Activated CD4-positive, alpha-beta memory T cell treated with anti-CD3 and anti-CD28 coated beads, Interleukin-2, amount 10 ng/mL, durations not matched to agents 7 days and 5 days (primary cell): ENCODE results near the gene FOXI1. TPM values are rescaled to one million over a fixed set of nuclear protein-coding genes. Genes with fewer than 3 reads are reported as not detected.

Experiments
- CTCF ChIA-PET: fragments of 350-600 bp; sonication (Branson Sonifier 250); formaldehyde crosslinking; loops from one replicate; lab custom pipeline; 2021; ENCODE audit warnings: antibody characterized with exemption, inconsistent platforms; lab: Charles Lee
- POLR2A ChIA-PET: fragments of 350-600 bp; sonication (Branson Sonifier 250); formaldehyde crosslinking; loops from one replicate; lab custom pipeline; 2021; ENCODE audit warnings: antibody characterized with exemption; lab: Charles Lee
- DNase-seq: peaks from one replicate; pipeline ENCODE4 v3.0.0-alpha.2; 2020
- H3K27ac Mint-ChIP-seq: one replicate; pipeline ENCODE4 v1.8.0; 2021; ENCODE audit warnings: mild to moderate bottlenecking, mixed read lengths
- H3K27me3 Mint-ChIP-seq: one replicate; pipeline ENCODE4 v1.8.0; 2021; ENCODE audit warnings: mixed read lengths
- H3K36me3 Mint-ChIP-seq: one replicate; pipeline ENCODE4 v1.8.0; 2021; ENCODE audit warnings: low read depth, mixed read lengths
- H3K4me1 Mint-ChIP-seq: one replicate; pipeline ENCODE4 v1.8.0; 2021; ENCODE audit warnings: mixed read lengths
- H3K4me3 Mint-ChIP-seq: one replicate; pipeline ENCODE4 v1.8.0; 2021; ENCODE audit warnings: mild to moderate bottlenecking, mixed read lengths
- H3K9me3 Mint-ChIP-seq: one replicate; pipeline ENCODE4 v1.8.0; 2021; ENCODE audit warnings: mixed read lengths
- total RNA-seq, 2 experiments: library from RNA; stranded (reverse); gene quantifications; one replicate each; pipeline ENCODE4 v1.2.3, GENCODE V29; 2021

Gene FOXI1
- total RNA-seq, 2 experiments from 2014 or later = not detected

DNA sequence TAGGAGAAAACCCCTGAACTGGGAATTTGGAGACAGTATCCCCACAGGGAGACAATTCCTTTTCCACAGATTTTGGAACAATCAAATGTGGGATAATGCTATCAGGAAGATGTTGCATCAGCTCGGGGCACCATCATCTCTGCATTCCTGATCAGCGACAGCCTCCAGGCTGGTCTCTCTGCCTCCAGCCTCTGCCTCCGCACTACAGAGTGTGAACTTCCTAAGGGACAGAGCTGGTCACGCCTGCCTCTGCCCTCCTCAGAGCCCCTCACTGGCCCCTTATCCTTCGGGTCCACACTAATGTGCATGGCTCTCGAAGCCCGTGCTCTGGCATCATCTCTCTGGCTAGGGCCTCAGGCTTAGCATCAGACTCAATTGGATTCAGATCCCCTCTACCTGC lies 8.6 kb downstream of the FOXI1 start:
- Mint-ChIP-seq H3K36me3 (no peaks in the 10 kb centered on the region), H3K4me1 (no peaks in the 10 kb centered on the region), H3K4me3 (no peak overlapping the region), H3K27me3 (peaks cover 17% of the 10 kb centered on the region), H3K9me3 (no peaks in the 10 kb centered on the region), H3K27ac (no peak overlapping the region)
- CTCF ChIA-PET = no interaction called here
- POLR2A ChIA-PET = no interaction called here
- DNase-seq = no peak

DNA sequence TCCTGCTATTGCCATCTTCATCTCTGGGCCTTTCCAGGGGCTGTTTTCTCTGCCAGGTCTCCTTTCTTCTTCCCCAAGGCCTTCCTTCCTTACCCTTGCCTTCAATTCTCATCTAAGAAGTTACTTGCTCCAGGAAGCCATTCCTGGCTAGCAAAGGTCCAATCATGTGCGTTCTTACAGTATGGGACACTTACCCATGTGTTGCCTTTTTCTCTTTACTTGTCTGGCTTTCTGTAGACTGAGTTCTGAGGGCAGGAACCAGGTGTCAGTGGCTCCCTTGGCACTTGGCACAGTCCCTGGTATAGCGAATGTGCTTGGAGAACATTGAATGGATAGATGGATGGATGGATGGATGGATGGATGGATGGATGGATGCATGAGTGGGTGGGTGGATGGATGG lies 10.2 kb downstream of the FOXI1 start:
- Mint-ChIP-seq H3K27me3 (peaks cover 28% of the 10 kb centered on the region), H3K4me3 (no peak overlapping the region), H3K36me3 (no peaks in the 10 kb centered on the region), H3K27ac (no peak overlapping the region), H3K4me1 (no peaks in the 10 kb centered on the region), H3K9me3 (no peaks in the 10 kb centered on the region)
- POLR2A ChIA-PET = no interaction called here
- DNase-seq = no peak
- CTCF ChIA-PET = no interaction called here

DNA sequence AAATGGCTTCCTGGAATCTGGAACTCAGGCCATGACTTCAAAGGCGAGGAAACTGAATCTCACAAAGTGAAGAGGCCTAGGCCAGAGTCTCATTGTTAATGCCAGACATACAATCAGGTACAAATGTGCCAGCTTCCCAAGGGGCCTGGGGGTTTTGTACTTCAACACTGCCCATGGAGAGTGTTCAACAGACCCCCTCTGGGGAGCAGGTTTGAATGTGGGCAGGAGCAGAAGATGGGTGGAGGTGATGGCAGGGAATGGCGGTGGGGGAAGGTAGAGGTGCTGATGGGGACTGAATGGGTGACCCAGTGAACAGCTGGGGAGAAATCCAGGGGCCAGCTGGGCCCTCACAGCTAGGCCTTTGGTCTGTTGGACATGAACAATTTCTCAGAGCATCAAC lies 12.0 kb downstream of the FOXI1 start:
- Mint-ChIP-seq H3K9me3 (no peaks in the 10 kb centered on the region), H3K4me3 (no peak overlapping the region), H3K4me1 (no peaks in the 10 kb centered on the region), H3K36me3 (no peaks in the 10 kb centered on the region), H3K27me3 (peaks cover 39% of the 10 kb centered on the region), H3K27ac (no peak overlapping the region)
- POLR2A ChIA-PET = no interaction called here
- CTCF ChIA-PET = no interaction called here
- no peak for DNase-seq

DNA sequence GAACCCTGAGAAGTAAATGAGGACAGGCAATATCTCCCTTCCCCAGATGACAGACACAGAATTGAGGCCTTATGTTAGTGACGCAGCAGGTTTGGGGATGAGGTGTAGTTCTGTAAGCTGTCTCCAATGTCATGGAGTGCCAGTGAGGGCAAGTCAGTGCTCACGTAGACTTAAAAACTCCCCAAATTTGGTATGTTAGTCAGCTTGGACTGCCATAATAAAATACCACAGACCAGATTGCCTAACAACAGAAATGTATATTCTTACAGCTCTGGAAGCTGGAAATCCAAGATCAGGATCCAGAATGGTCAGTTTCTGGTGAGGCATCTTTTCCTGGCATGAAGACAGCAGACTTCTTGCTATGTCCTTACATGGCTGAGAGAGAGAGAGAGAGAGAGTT lies 14.9 kb downstream of the FOXI1 start:
- Mint-ChIP-seq H3K27me3 (peaks cover 37% of the 10 kb centered on the region), H3K27ac (no peak overlapping the region), H3K9me3 (no peaks in the 10 kb centered on the region), H3K4me1 (no peaks in the 10 kb centered on the region), H3K36me3 (no peaks in the 10 kb centered on the region), H3K4me3 (no peak overlapping the region)
- ChIA-PET CTCF (no interaction called here), POLR2A (no interaction called here)
- DNase-seq = no peak

DNA sequence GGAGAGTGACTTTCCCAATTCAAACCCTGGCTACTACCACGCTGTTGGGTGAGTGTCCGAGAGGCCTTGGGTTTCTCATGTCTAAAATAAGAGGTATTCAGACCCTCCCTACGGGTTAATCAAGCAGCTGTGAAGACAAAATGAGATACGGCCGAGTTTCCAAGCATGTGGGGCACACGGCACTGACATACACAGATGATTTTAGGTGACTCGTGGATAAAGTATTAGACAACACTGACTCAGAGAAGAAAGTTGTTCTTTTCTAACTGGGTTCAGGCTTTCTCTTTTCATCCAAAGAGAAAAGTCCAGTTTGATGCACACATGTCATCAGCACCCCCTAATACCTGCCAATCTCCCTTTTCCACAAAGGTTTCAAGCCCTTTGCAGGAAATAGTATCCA lies 15.6 kb downstream of the FOXI1 start:
- H3K4me1 Mint-ChIP-seq = no peaks in the 10 kb centered on the region
- H3K27ac Mint-ChIP-seq = no peak overlapping the region
- peaks cover 42% of the 10 kb centered on the region for H3K27me3 Mint-ChIP-seq
- no peaks in the 10 kb centered on the region for H3K9me3 Mint-ChIP-seq
- no peak overlapping the region for H3K4me3 Mint-ChIP-seq
- no peak for DNase-seq
- ChIA-PET CTCF (interaction anchor here (2.4 kb wide), 1 partner anchor 63 kb away, joined by 5 read pairs; no protein-coding TSS in a partner anchor), POLR2A (no interaction called here)
- H3K36me3 Mint-ChIP-seq = no peaks in the 10 kb centered on the region

DNA sequence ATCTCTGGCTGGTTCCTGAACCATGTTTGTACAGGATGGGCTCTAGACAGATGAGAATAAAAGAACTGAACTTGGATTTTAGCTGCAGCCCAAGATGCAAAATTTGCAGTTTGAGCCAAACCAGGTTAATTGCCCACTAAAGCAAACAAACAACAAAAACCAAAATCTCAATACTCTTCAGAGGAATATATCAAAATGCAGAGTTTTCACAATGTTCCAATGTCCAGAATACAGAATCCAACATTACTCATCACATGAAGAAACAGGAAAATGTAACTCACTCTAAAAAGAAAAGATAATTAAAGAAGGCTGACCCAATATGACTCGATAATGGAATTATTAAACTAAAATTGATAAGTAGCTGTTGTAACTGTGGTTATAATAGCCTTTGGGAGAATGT lies 20.4 kb downstream of the FOXI1 start:
- Mint-ChIP-seq H3K4me1 (no peaks in the 10 kb centered on the region), H3K4me3 (no peak overlapping the region), H3K9me3 (no peaks in the 10 kb centered on the region), H3K27me3 (peaks cover 58% of the 10 kb centered on the region), H3K27ac (no peak overlapping the region), H3K36me3 (no peaks in the 10 kb centered on the region)
- DNase-seq = no peak
- ChIA-PET POLR2A (no interaction called here), CTCF (no interaction called here)

DNA sequence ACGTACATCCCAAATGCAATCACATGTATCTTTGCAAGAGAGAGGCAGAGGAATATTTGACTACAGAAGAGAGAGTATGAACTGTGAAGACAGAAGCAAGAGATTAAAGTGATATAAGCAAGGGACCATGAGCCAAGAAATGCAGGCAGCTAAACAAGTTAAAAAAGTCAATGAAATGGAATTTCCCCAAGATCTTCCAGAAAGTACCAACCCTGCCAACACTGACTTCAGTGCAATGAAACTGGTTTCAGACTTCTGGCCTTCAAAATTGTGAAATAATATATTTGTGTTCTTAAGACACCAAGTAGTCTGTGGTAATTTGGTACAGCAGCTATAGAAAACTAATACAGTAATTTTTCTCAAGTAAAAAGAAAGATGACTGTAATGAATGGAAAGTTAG lies 20.9 kb downstream of the FOXI1 start:
- CTCF ChIA-PET = no interaction called here
- H3K4me3 Mint-ChIP-seq = no peak overlapping the region
- no peak for DNase-seq
- no peaks in the 10 kb centered on the region for H3K9me3 Mint-ChIP-seq
- peaks cover 55% of the 10 kb centered on the region for H3K27me3 Mint-ChIP-seq
- H3K36me3 Mint-ChIP-seq = no peaks in the 10 kb centered on the region
- no peak overlapping the region for H3K27ac Mint-ChIP-seq
- H3K4me1 Mint-ChIP-seq = no peaks in the 10 kb centered on the region
- POLR2A ChIA-PET = no interaction called here

DNA sequence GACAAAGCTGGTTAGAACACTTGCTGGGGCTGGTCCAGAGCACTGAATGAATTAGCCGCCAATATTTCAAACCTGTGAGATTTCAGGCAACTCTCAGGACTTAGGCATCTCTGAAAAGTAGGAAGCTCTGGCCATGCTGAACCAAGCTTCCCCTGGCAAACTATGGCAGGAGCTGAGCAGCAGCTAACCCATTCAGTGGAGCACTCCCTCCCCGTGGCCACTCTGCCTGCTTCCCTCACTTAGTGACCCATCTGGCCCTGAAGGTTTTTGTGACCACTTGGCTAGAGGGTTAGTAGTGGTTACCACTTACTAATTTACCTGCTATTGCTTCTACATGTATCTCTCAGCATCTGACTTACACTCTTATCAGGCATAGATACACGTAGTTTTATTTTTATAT lies 25.5 kb downstream of the FOXI1 start:
- no peak for DNase-seq

DNA sequence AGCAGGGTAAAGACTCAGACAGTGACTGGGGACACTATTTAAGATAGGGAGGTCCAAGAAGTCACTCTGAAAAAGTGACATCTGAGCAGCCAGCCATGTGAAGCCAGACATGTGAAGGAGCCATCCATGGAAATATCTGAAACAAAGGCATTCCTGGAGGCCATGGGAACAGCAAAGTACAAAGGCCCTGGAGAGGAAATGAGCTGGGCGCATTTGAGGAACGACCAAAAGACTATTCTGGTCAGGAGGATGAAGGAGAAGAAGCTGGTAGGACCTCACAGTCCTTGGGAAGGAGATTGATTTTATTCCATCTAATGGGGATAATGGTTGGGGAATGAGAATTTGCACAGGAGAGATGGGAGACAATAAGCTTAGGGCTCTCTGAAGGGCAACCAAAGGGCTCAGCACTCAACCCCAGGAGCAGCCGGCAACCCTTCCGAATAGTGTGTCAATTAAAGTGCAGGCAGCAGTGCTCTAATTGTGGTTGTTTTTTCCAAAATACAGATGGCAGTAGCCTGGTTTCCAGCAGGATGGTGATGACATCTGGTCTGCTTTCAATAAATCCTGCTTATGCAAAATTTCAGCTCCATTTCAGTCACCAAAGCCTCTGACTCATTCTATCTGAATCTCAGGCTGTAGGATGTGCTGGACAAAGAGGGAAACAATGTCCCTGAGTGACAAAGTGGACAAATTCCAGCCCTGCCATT lies 26.7 kb downstream of the FOXI1 start:
- ChIA-PET CTCF (interaction anchor here (0.9 to 1.8 kb wide), 2 partner anchors 35 to 52 kb away, joined by 3 to 5 read pairs; no protein-coding TSS in a partner anchor), POLR2A (no interaction called here)
- Mint-ChIP-seq H3K36me3 (no peaks in the 10 kb centered on the region), H3K27ac (no peak overlapping the region), H3K4me3 (no peak overlapping the region), H3K9me3 (no peaks in the 10 kb centered on the region), H3K4me1 (no peaks in the 10 kb centered on the region), H3K27me3 (peaks cover 56% of the 10 kb centered on the region)
- peak; percentile 4 for DNase-seq

More for the DNA sequence above, 25.5 kb downstream of the FOXI1 start:
- CTCF ChIA-PET = interaction anchor here (1.8 kb wide), 1 partner anchor 53 kb away, joined by 5 read pairs; no protein-coding TSS in a partner anchor
- Mint-ChIP-seq H3K27me3 (peaks cover 66% of the 10 kb centered on the region), H3K36me3 (no peaks in the 10 kb centered on the region), H3K4me3 (no peak overlapping the region), H3K27ac (no peak overlapping the region), H3K4me1 (no peaks in the 10 kb centered on the region), H3K9me3 (no peaks in the 10 kb centered on the region)
- POLR2A ChIA-PET = no interaction called here

DNA sequence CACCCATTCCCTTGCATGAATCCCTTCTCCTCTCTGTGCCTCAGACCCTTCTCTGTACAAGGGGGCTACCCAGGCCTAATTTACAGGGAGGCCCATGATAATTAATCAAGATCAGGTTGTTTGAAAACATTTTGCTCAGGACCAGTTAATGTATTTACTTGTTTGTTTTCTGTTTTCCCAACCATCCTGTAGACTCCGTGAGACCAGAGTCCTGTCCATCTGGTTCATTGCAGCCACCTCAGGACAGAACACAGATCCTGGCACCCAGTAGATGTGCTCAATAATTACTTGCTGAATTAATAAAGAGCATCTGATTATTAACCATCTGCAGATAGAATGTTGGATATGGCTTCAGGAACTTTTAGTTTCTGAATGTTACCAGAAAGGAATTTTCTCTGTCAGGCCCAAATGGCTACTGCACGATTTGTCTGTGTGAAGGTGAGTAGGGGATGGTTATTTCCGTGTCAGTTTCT lies 27.3 kb downstream of the FOXI1 start:
- Mint-ChIP-seq H3K27me3 (peaks cover 51% of the 10 kb centered on the region), H3K27ac (no peak overlapping the region), H3K4me1 (no peaks in the 10 kb centered on the region), H3K9me3 (no peaks in the 10 kb centered on the region), H3K4me3 (no peak overlapping the region), H3K36me3 (no peaks in the 10 kb centered on the region)
- POLR2A ChIA-PET = no interaction called here
- CTCF ChIA-PET = interaction anchor here (0.9 to 1.8 kb wide), 2 partner anchors 36 to 51 kb away, joined by 3 to 5 read pairs; no protein-coding TSS in a partner anchor
- DNase-seq = no peak

DNA sequence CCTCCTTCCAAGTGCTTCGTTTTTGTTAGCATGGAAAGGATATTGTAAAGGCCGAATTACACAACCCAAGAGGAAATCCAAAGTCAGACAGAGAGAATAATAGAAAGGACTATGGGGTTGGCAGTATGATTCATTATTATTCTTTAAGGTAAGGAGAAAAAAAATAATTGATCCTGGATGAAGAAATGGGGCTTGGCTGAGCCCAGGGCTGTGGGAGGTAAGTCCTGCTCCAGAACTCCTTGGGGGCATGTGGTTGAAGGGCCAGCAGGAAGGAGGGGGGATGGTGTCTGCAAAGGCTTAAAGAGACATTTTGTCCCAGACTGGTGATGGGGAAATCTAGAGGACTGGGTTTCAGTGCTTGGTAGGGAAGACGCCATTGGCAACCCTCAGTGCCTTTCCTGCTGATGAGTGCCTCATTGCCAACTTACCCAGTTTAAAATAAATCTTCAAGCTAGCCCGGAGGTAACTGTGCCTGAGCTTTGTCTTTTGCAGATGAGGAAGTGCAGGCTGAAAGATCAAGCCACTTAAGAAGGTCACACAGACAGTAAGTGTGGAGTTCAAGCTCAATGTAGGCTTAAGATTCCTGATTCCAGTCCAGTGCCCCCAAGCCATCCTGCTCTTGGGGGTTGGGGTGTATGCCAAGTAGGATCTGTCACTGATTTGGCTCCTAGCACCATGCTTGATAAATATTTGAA lies 30.2 kb downstream of the FOXI1 start:
- no peak overlapping the region for H3K27ac Mint-ChIP-seq
- no peak for DNase-seq
- peaks cover 30% of the 10 kb centered on the region for H3K27me3 Mint-ChIP-seq
- no peaks in the 10 kb centered on the region for H3K36me3 Mint-ChIP-seq
- H3K9me3 Mint-ChIP-seq = no peaks in the 10 kb centered on the region
- POLR2A ChIA-PET = no interaction called here
- H3K4me1 Mint-ChIP-seq = no peaks in the 10 kb centered on the region
- CTCF ChIA-PET = no interaction called here
- H3K4me3 Mint-ChIP-seq = no peak overlapping the region

DNA sequence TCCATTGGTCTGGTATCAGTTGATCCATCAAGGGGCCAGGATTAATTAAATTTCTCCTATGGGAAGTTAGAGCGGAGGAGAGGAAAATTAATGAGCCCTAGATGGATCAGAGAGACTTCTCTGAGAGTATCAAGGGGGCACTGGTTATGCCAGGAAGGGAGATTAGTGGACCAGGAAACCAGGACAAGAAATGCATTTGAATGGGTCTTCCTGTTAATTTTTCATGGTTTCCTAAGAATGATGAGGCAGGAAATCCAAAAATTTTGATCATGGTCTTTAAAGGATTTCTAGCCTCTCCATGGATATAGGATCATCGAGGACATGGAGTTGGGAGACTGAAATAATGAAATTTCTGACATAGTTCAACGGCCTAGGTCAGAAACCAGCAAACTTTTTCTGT lies 30.8 kb downstream of the FOXI1 start:
- H3K36me3 Mint-ChIP-seq = no peaks in the 10 kb centered on the region
- CTCF ChIA-PET = no interaction called here
- H3K27ac Mint-ChIP-seq = no peak overlapping the region
- no peaks in the 10 kb centered on the region for H3K4me1 Mint-ChIP-seq
- H3K9me3 Mint-ChIP-seq = no peaks in the 10 kb centered on the region
- no peak overlapping the region for H3K4me3 Mint-ChIP-seq
- no peak for DNase-seq
- POLR2A ChIA-PET = no interaction called here
- peaks cover 30% of the 10 kb centered on the region for H3K27me3 Mint-ChIP-seq

DNA sequence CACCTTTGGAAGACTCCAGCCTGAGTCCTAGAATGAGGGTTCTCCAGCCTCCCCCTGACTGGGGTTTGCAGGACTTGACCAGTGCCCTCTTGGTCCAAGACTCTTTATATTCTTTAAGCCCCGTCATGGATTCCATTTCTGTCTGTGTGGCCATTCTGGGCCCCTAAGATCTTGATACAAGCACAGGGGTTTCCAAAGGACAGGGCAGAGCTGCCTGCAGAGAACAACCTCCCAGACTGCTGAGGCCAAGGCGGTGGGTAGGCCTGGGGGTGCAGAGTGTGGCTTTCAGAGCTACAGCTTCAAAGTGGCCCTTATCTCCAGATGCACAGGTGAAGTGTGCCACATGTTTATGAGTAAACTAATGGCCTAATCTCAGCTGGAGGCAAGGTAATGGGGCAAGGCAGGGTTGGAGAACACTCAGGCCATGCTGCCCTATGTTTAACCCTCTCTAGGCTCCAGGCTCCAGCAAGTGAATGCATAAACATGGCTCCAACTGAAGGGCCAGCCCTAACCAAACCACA lies 32.1 kb downstream of the FOXI1 start:
- Mint-ChIP-seq H3K4me1 (no peaks in the 10 kb centered on the region), H3K9me3 (no peaks in the 10 kb centered on the region), H3K4me3 (no peak overlapping the region), H3K36me3 (no peaks in the 10 kb centered on the region), H3K27me3 (peaks cover 26% of the 10 kb centered on the region), H3K27ac (no peak overlapping the region)
- ChIA-PET POLR2A (no interaction called here), CTCF (no interaction called here)
- no peak for DNase-seq
